ENCODE results near the gene ACAA1.
A peak's percentile ranks its signal among the peaks of the same experiment; 100 is the strongest.
"Not testable (repeated sequence)": the region's sequence is repeated elsewhere in the genome, so short reads cannot be mapped to it uniquely, and the experiment has no call there.

Gene ACAA1, protein sequence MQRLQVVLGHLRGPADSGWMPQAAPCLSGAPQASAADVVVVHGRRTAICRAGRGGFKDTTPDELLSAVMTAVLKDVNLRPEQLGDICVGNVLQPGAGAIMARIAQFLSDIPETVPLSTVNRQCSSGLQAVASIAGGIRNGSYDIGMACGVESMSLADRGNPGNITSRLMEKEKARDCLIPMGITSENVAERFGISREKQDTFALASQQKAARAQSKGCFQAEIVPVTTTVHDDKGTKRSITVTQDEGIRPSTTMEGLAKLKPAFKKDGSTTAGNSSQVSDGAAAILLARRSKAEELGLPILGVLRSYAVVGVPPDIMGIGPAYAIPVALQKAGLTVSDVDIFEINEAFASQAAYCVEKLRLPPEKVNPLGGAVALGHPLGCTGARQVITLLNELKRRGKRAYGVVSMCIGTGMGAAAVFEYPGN

DNA sequence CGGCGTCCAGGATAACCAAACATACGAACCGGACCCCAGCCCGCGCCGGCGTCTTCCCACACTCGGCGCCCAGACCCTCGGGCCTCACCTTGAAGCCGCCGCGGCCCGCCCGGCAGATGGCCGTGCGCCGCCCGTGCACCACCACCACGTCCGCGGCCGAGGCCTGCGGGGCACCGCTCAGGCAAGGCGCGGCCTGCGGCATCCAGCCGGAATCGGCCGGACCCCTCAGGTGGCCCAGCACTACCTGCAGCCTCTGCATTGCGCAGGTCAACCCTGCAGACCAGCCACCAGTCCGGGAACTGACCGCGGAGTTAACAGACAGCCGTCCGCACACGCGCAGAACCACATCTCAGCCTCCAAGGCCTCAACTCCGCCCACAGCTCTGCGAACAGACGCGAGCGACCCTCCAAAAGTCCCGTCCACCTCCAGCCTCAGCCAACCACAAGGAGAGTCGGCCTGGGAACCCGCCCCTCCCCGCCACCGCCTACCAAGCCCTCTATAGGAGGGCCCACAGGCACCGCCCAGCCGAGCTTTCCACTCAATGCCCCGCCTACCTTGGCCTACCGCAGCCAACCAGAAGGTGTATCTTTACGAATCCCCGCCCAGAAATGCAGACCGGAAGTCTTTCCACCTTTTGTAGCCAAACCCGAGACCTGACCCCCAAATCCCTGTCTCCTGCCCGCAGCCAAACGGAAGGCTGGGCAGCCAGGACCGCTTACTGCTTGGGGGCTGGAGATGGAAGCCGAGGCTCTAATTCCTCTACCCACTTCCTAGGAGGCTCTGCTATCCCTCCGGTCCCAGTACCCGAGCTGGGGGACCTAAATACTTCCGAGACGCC is at the start of gene ACAA1:
Gene ACAA1, minus strand, starts transcription at position 351 of the 838 bp plus-strand sequence. Its CDS starts 92 bp downstream, at position 259.
- DNase-seq (ENCODE audit: low spot score), result peak; percentile 99

DNA sequence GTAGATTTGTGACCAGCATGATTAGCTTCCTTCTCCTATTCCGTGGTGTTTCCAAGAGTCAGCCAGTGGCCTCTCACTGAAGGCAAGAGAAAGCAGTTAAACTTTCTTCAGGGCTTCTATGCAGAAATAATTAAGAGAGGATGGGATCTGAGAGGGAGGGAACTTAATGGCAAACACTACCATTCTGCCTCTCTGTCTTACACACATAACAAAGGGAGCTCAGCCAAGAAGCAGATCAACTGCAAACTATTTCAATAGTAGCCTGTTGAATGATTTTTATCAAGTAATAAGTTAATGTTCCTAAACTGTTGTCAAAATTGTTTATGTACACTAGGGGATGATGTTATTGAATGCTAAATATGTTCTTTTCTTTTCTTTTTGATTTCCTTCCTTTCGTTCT is 40.3 kb upstream of the ACAA1 start:
- no peak for DNase-seq (ENCODE audit: low spot score)

DNA sequence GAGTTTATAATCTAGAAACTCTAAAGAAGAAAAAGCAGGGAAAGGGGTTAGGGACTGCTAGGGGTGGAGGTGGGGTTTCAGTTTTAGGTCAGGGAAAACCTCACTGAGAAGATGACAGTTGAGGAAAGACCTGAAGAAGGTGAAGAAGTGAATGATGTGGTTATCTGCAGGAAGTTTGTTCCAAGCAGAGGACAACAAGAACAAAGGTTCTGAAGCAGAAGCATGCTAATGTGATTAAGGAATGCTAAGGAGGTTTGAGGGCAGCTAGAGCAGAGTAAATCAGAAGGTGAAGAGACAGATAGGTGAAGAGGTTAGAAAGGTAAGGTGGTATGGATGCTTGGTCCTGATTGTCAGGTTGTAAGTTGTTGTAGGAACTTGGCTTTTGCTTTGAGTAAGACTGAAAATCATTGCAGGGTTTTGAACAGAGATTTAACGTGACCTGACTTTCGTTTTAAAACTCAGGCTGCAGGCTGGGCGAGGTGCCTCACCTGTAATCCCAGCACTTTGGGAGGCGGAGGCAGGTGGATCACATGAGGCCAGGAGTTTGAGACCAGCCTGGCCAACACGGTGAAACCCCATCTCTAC is 37.0 kb upstream of the ACAA1 start:
- DNase-seq (ENCODE audit: low spot score), result no peak

DNA sequence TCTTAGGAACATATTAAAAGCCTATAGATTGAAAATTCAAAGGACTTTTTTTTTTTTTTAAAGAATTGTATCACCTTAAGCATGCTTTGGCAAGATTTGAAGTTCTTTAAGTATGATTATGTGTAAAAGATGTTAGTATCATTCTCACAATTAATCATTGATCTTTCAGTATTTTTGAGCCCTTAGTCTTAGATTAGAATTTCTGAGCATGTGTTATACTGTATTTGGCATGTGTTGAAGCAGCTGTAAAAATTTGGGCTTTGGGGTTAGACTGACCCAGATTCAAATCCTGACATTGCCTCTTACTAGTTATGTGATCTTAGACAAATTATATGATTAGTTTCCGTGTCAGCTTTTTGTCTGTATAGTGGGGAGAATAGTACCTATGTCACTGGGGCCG is 34.7 kb upstream of the ACAA1 start:
- DNase-seq (ENCODE audit: low spot score), result no peak

DNA sequence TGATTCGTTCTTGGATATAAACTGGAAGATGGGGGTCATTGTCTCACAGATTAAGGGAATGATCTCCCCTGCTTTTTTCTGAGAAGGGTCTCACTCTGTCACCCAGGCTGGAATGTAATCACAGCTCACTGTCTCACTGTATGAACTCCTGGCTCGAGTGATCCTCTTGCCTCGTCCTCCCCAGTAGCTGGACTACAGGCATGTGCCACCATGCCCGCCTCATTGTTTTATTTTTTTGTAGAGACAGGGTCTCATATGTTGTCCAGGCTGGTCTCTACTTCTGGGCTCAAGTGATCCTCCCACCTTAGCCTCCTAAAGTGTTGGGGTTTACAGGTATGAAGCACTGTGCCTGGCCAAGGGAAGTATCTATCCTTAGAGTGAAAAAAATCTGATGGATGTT is 33.8 kb upstream of the ACAA1 start:
- no peak for DNase-seq (ENCODE audit: low spot score)

DNA sequence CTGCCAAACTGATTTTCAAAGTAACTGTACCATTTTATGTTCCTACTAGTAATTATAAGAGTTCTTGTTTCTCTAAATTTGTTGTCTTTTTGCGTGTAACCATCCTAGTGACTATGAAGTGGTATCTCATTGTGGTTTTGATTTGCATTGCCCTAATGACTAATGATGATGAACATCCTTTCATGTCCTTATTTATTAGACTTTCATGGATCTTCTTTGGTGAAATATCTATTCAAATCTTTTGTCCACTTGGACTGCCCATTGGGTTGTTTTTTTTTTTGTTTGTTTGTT is 32.0 kb upstream of the ACAA1 start:
- no peak for DNase-seq (ENCODE audit: low spot score)

DNA sequence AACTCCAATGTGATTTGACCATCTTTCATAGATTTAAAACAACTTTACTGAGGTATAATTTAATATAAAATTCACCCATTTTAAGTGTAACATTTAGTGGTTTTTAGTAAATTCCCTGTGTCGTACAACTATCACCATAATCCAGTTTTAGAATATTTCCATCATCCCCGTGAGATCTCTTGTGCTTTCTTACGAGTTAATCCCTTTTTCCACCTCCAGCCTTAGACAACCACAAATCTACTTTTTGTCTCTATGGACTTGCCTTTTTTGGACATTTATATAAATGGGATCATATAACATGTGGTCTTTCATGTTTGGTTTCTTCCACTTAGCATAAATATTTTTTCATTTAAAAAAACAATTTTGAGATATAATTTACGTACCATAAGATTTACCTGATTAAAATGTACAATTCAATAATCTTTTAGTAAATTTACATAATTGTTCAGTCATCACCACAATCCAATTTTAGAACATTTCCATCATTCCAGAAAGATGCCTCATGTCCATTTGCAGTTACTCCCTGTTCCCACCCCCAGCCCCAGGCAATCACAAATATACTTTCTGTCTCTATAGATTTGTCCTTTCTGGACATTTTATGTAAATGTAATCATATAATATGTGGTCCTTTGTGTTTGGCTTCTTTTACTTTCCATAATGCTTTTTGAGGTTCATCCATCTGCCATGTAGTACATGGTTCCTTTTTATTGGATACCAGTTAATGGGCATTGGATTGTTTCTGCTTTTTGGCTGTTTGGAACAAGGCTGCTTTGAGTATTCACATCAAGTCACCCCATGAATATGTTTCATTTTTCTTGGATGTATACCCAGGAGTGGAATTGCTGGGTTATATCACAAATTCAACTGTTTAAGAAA is 31.5 kb upstream of the ACAA1 start:
- no peak for DNase-seq (ENCODE audit: low spot score)

DNA sequence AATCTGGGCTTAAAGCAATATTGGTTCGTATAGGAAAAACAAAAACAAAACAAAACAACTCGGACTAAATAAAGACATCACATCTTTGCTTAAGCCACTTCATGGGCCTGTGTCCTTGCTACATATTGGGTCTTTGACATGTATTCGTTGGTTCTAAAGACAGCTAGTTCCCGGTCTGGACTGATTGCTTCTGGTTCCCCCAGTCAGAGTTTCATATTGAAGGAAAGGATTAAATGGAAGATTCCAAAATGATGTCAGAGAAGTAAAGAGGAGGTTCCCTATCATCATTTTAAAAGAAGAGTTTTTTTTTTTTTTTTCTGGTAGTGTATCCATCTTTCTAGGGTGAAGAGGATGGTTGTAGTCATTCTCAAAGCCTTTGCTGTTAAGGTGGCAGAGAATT is 30.7 kb upstream of the ACAA1 start:
- no peak for DNase-seq (ENCODE audit: low spot score)

DNA sequence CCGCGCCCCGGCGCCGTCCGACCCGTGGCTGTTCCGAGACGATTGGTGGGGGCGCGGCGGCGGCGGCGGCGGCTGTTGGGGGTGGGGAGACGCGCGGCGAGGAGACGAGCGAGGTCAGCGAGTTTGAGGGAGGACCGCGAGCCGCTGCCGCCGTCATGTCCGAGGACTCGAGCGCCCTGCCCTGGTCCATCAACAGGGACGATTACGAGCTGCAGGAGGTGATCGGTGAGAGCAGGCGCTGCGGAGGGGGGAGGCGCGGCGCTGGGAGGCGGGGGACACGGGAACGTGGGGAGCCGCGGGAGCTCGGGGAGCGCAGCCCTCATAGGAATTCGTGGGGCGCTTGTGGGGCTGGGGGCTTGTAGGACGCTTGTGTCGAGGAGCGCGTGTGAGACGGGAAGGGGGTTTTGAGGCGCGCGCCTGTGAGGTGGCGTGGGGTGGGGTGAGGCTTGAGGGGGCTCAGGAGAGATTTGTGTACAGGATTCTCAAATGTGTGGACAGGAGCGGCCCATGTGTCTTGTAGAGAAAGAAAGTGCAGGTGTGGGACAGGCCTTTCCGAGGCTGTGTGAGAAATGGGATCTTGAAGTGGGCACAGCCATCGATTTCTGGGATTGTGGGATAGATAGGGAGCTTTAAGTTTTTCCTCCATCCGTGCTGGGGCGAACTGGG is 28.9 kb upstream of the ACAA1 start:
- DNase-seq (ENCODE audit: low spot score), result peak; percentile 41

DNA sequence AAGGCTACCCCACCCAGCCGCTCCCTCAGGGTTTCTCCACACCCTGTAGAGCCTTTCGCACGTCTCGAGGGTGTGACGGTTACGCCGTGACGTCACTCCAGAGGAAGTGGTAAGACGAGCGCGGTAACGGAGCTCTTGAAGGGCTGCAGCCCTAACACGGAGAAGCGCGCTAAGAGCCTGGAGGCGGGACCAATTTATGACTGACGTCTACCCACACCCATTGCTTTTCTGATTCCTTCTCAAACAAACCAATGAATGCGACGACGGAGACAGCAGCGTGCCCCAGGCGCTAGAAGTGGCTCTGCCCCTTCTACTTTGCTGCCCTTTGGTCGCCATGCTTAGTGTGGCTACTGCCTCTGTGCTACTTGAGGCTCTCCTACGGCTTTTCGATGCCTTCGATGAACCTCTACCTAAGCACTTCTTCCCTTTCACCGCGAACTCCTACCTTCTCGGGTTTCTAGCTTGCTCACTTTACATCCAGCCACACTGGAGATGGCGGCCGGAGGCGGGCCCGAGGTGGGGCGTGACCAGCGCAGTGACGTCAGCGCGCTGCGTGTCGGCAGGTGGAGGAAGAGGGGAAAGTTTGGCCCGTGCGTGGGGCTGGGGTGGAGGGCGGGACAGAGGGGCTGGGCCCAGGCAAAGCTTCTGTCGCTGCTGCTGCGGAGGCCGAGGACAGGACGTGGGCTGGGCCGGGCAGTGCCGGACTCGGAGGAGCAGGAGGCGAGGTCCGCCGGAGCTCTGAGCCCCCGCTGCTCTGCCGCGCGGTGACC is 28.2 kb upstream of the ACAA1 start, which contains the start of gene OXSR1:
Gene OXSR1, plus strand, starts transcription at position 586 of the 770 bp plus-strand sequence. CDS start 340 bp downstream, outside the sequence.
- peak; percentile 100 for DNase-seq (ENCODE audit: low spot score)

DNA sequence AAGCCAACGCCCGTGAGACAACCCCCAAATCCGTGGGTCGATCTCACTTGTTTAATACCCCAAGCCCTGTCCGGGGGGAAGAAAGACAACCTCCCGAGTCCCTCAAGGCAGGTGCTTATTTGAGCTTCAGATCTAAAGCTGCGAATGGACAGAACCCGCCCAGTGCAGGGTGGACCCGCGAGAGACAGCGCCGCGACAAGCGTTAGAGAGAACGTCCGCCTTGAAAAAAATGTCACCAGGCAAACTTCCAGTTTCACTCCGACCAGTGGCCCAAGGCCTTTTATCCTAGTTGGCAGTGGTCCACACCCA is 27.7 kb upstream of the ACAA1 start:
- no peak for DNase-seq (ENCODE audit: low spot score)

DNA sequence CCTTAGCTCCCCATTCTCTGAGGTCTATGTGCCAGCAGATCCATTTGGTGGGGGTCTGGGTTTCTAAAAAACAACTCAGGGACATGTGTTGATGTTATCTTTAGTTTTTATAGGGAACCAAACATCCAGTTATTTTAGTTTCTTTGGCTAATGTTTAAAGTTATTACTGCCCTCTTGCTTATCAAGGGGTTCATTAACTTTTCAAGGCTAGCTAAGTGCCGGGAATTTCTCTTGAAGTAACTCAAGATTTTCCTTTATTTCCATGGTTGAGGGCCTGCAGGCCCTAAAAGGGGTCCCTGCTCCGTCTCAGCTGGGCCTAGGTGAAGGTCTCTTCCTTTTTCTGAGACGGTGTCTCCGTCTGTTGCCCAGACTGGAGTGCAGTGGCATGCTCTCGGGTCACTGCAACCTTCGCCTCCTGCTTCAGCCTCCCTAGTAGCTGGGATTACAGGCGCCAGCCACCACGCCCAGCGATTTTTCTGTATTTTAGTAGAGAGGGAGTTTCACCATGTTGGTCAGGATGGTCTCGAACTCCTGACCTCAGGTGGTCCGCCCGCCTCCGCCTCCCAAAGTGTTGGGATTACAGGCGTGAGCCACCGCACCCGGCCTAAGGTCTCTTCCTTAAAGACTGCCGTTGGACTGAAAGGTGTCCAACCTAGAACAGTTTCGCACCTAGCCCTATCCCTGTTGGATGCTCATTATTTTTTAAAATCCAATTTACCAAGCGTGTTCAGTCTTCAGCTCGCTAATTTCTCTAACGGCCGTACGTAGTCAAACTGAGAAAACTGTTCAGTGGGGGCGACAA is 27.1 kb upstream of the ACAA1 start:
- DNase-seq (ENCODE audit: low spot score), result no peak

DNA sequence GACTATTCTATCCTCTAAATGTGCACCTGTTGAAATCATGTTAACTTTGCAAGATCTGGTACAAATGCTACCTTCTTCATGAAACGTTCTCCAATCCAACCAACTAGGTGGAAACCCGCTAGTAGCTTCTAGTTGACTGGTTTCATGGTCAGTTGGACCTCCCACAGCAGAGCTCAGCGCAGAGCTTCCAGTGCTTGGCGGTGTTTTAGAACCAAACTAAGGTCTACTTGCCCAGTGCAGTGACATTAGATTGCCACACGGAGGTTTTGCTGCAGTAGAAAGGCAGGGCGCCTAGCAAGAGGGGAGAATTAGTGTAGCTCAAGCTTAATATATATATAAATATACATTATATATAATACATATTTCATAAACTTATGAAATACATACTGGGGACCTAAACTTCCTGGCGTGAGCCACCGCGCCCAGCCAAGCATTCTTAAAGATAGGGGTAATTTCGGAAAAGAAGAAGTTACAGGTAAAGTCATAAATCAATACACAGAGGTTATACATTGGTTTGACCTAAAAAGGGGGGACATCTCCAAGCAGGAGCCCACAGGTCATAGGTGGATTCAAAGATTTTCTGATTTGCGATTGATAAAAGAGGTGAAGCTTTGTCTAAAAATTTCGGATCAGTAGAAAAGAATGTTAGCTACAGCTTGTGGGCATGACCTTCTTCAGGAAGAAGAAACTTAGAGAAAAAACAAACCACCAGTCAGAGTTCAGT is 26.4 kb upstream of the ACAA1 start:
- DNase-seq (ENCODE audit: low spot score), result no peak

DNA sequence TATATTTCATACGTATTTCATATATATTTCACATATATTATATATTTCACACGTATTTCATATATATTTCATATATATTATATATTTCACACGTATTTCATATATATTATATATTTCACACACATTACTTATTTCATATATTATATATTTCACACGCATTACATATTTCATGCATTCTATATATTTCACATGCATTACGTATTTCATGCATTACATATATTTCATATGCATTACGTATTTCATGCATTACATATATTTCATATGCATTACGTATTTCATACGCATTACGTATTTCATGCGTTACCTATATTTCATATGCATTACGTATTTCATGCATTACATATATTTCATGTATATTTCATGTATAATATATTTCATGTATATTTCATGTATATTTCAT is 23.8 kb upstream of the ACAA1 start:
- not testable (repeated sequence) for DNase-seq (ENCODE audit: low spot score)

DNA sequence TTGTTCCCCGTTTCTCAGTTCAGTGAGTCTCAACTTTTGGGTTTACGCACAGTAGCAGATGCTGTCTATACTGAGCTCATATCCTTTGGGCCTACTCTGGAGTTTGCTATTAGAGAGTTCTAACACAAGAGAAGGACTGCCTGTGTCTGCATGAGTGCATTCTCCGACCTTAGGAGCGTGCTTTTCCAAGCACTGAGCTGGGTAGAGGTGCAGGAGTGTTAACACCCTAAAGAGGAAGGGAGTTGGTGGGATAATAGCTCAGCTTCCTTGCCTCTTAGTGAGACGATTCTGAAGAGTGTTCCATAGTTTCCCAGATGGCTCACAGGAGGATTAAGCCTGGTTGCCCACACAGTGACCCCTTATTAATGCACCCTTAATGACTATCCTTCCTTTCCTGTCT is 21.5 kb upstream of the ACAA1 start:
- DNase-seq (ENCODE audit: low spot score), result no peak

DNA sequence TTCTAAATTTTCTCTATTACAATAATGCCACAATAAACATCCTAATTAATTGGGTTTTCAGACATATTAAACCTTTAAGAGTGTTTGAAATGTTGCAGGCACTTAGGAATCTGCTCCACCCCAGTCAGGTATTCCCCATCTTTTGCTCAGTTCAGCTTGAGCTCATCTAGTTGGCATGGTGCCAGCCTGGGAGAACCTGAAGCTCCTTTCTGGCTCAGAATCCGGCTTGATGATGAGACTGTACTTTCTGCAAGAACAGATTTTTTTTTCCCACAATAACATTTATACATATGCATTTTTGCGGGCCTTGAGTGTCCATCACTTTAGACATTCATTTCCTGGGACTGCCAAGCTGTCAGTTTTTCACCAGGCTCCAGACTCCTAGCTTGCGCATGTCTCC is 20.7 kb upstream of the ACAA1 start:
- DNase-seq (ENCODE audit: low spot score), result no peak

DNA sequence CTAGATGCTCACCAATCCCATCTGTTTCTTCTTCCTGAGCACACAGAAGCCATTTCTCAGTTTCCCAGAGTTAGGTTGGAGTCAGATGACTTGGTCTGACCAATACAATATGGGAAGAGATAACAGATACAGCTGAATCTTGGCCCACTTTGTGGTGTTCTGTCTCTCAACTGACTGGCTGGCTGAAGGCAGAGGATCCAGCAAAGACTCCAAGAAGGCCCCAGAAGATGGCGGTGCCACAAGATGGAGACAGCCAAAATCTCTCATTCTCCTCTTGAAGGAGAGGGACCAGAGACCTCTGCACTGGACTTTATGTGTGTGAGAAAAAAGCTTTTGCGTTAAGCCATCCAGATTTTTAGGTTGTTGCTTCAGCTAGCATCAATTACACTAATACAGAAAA is 20.2 kb upstream of the ACAA1 start:
- no peak for DNase-seq (ENCODE audit: low spot score)

DNA sequence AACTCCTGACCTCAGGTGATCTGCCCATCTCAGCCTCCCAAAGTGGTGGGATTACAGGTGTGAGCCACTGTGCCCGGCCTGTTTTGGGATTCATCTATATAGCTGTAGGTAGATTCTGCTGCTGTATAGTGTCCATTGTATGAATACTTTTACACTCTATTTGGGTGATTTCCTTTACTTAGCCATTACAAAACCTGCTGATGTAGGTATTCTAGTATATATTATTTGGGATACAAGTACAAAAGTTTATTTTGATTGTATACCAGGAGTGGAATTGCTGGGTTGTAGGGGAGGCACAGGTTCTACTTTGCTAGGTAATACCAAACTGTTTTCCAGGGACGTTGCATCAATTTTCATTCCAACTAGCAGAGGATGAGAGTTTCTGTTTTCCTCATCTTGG is 18.9 kb upstream of the ACAA1 start:
- DNase-seq (ENCODE audit: low spot score), result no peak

DNA sequence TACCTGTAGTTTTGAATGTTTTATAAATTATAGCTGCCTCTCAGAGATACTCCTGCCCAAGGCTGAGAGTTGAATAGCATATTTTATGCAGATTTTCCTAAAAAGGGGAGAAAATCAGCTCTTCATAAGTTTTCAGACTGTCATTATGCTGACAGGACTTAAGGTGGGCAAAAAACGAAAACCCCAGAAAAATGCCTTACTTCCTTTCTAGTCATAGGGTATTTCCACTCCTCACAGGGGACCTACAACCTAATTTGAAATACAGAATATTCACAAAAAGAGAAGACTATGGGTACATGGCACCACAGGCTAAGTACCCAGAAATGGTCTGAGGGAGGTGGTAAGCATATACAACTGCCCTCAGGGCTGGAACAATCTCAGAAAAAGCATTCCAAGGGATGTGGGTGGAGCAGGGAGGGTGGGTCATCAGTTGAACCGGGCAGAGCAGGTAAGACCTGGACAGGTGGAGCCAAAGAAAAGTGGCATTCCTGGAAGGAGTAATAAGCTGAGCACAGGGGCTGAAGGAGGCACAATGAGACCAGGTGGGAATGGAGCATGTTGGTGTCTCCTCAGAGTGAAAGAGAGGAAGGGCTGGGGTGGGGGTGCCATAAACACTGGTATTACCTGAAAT is 17.8 kb upstream of the ACAA1 start:
- DNase-seq (ENCODE audit: low spot score), result no peak

Measured in putamen (tissue), 1 donor.